Measurements from ENCODE around the gene NTM. TPM values are rescaled to one million over a fixed set of nuclear protein-coding genes. Genes with fewer than 3 reads are reported as not detected.

NTM gene
- polyA plus RNA-seq, 1 donor (not counting 4 experiments of a cell fraction or from before 2014, with no cell fraction given), result 47.9 TPM

GRCh38 chr11:132205496-132205895 lies 835.1 kb downstream of the NTM start:
- no peak for DNase-seq (ENCODE audit: low read depth, low spot score)
- H3K4me2 ChIP-seq (ENCODE audit: control insufficient read depth, extremely low read depth, insufficient read depth, low read depth, low read length), result no peak overlapping the region
- H3K4me3 ChIP-seq (ENCODE audit: control insufficient read depth in 2 of 3, extremely low read depth in 1 of 3, insufficient read depth in 2 of 3, low read depth in 1 of 3, low read length in 3 of 3), result no peak overlapping the region
- no peaks in the 10 kb centered on the region for H3K9me1 ChIP-seq (ENCODE audit: control insufficient read depth, extremely low read depth, insufficient read depth, low read length)
- TF ChIP-seq CTCF (optimal IDR thresholded peaks at IDR 0.05 in 1 of 3, IDR thresholded peaks at IDR 0.05 in 1 of 3, conservative IDR thresholded peaks at IDR 0.05 in 1 of 3; ENCODE audit: extremely low read depth in 1 of 3, insufficient read depth in 2 of 3, low read length in 3 of 3) (no peak), EZH2 (IDR thresholded peaks at IDR 0.05; ENCODE audit: low read length) (no peak)
- H3K79me2 ChIP-seq (ENCODE audit: control insufficient read depth, insufficient read depth, low read length), result no peaks in the 10 kb centered on the region
- no peak overlapping the region for H3K27ac ChIP-seq (ENCODE audit: control insufficient read depth, insufficient read depth, low read length)
- dilution Hi-C loops (cut with MboI; ENCODE audit: extremely low pct_ligation_motif_present, low sequenced_read_pairs), result no loop called here
- no peaks in the 10 kb centered on the region for H3K4me1 ChIP-seq (ENCODE audit: control insufficient read depth, extremely low read depth, insufficient read depth, low read length)
- no peak for FAIRE-seq
- H3K9ac ChIP-seq (ENCODE audit: control insufficient read depth, extremely low read depth, insufficient read depth, low read length), result no peak overlapping the region
- no peak overlapping the region for H2AFZ ChIP-seq (ENCODE audit: control insufficient read depth, low read length)
- no peaks in the 10 kb centered on the region for H3K27me3 ChIP-seq (ENCODE audit: control insufficient read depth, extremely low read depth, insufficient read depth, low read length)
- no peaks in the 10 kb centered on the region for H3K36me3 ChIP-seq (ENCODE audit: control insufficient read depth in 2 of 2, extremely low read depth in 1 of 2, insufficient read depth in 2 of 2, low read length in 2 of 2)
- no peaks in the 10 kb centered on the region for H4K20me1 ChIP-seq (ENCODE audit: control insufficient read depth, extremely low read depth, insufficient read depth, low read length)
- no peaks in the 10 kb centered on the region for H3K9me3 ChIP-seq (ENCODE audit: control insufficient read depth, low read depth, low read length)

- no peaks in the 10 kb centered on the region for H4K20me1 ChIP-seq (ENCODE audit: control insufficient read depth, extremely low read depth, insufficient read depth, low read length)
- H3K27me3 ChIP-seq (ENCODE audit: control insufficient read depth, extremely low read depth, insufficient read depth, low read length), result no peaks in the 10 kb centered on the region
- no peaks in the 10 kb centered on the region for H3K9me1 ChIP-seq (ENCODE audit: control insufficient read depth, extremely low read depth, insufficient read depth, low read length)
- no peak overlapping the region for H3K4me3 ChIP-seq (ENCODE audit: control insufficient read depth in 2 of 3, extremely low read depth in 1 of 3, insufficient read depth in 2 of 3, low read depth in 1 of 3, low read length in 3 of 3)
- H3K4me1 ChIP-seq (ENCODE audit: control insufficient read depth, extremely low read depth, insufficient read depth, low read length), result no peaks in the 10 kb centered on the region
- H3K9ac ChIP-seq (ENCODE audit: control insufficient read depth, extremely low read depth, insufficient read depth, low read length), result no peak overlapping the region
- H3K27ac ChIP-seq (ENCODE audit: control insufficient read depth, insufficient read depth, low read length), result no peak overlapping the region
- FAIRE-seq, result no peak
- H3K79me2 ChIP-seq (ENCODE audit: control insufficient read depth, insufficient read depth, low read length), result no peaks in the 10 kb centered on the region
- no peaks in the 10 kb centered on the region for H3K9me3 ChIP-seq (ENCODE audit: control insufficient read depth, low read depth, low read length)
- no peak for TF ChIP-seq CTCF (optimal IDR thresholded peaks at IDR 0.05 in 1 of 3, IDR thresholded peaks at IDR 0.05 in 1 of 3, conservative IDR thresholded peaks at IDR 0.05 in 1 of 3; ENCODE audit: extremely low read depth in 1 of 3, insufficient read depth in 2 of 3, low read length in 3 of 3)
- no peak for TF ChIP-seq EZH2 (IDR thresholded peaks at IDR 0.05; ENCODE audit: low read length)
- H3K4me2 ChIP-seq (ENCODE audit: control insufficient read depth, extremely low read depth, insufficient read depth, low read depth, low read length), result no peak overlapping the region
- DNase-seq (ENCODE audit: low read depth, low spot score), result no peak
- no peaks in the 10 kb centered on the region for H3K36me3 ChIP-seq (ENCODE audit: control insufficient read depth in 2 of 2, extremely low read depth in 1 of 2, insufficient read depth in 2 of 2, low read length in 2 of 2)
- no peak overlapping the region for H2AFZ ChIP-seq (ENCODE audit: control insufficient read depth, low read length)
- dilution Hi-C loops (cut with MboI; ENCODE audit: extremely low pct_ligation_motif_present, low sequenced_read_pairs), result no loop called here
Measured at GRCh38 chr11:132206993-132207392, 836.6 kb downstream of the NTM start.
